Chondrocyte (in vitro differentiated cells): ENCODE measurements around the gene ATG5. TPM values are rescaled to one million over a fixed set of nuclear protein-coding genes. Genes with fewer than 3 reads are reported as not detected.
"Not testable (repeated sequence)": the region's sequence is repeated elsewhere in the genome, so short reads cannot be mapped to it uniquely, and the experiment has no call there.

Experiments
- DNase-seq: peaks from one replicate; pipeline ENCODE4 v3.0.0; 2021; ENCODE audit warnings: mixed read lengths, low spot score
- H3K27ac Mint-ChIP-seq: one replicate; pipeline ENCODE4 v1.8.0; 2021; ENCODE audit warnings: mild to moderate bottlenecking, moderate library complexity, mixed read lengths; ENCODE audit not compliant: unreplicated experiment
- H3K27me3 Mint-ChIP-seq: 2 replicates; pipeline ENCODE4 v1.8.0; 2021; ENCODE audit warnings: low read depth, mixed read lengths
- H3K36me3 Mint-ChIP-seq: 2 replicates; pipeline ENCODE4 v1.8.0; 2021; ENCODE audit warnings: low read depth, mixed read lengths
- H3K4me1 Mint-ChIP-seq: 2 replicates; pipeline ENCODE4 v1.8.0; 2021; ENCODE audit warnings: low read depth, mild to moderate bottlenecking, mixed read lengths
- H3K4me3 Mint-ChIP-seq: one replicate; pipeline ENCODE4 v1.8.0; 2021; ENCODE audit warnings: mild to moderate bottlenecking, moderate library complexity, mixed read lengths; ENCODE audit not compliant: unreplicated experiment
- H3K9me3 Mint-ChIP-seq: 2 replicates; pipeline ENCODE4 v1.8.0; 2021; ENCODE audit warnings: low read depth, mixed read lengths
- CTCF ChIP-seq: fragments of 200-600 bp; sonication (generic); IDR thresholded peaks from 2 replicates; pipeline ENCODE4 v1.5.0; 2021; ENCODE audit warnings: antibody characterized with exemption, mild to moderate bottlenecking, moderate library complexity
- total RNA-seq: library from RNA; stranded (reverse); gene quantifications from 3 replicates; pipeline ENCODE4 v1.2.1, GENCODE V29; 2021

The ATG5 gene
- total RNA-seq, 1 donor from 2014 or later, result 23.7 TPM

DNA sequence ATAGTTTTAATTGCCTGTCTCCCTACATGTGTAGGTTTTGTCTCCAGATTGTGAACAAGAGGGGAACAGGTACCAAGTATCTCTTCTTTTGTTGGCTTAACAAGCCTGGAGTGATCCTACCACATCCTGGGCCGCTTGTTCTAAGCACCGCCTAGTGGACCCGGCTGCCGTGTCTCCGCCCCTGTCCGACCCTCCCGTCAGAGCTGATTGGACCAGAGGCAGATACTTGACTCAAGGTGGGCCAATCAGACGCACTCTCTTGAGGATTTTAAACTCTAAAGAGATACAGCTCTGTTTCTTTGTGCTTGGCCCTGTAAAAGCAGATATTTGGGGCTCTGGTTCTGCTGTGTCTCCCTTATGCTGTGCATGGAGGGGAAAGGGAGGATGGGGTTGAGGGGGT lies 171.2 kb downstream of the ATG5 start:
- no peak for TF ChIP-seq CTCF
- H3K9me3 Mint-ChIP-seq, result no peaks in the 10 kb centered on the region
- peaks cover 5% of the 10 kb centered on the region for H3K4me1 Mint-ChIP-seq
- H3K36me3 Mint-ChIP-seq, result peaks cover 5% of the 10 kb centered on the region
- no peak overlapping the region for H3K27ac Mint-ChIP-seq
- no peaks in the 10 kb centered on the region for H3K27me3 Mint-ChIP-seq
- no peak for DNase-seq
- H3K4me3 Mint-ChIP-seq, result no peak overlapping the region

- Mint-ChIP-seq H3K27ac (no peak overlapping the region), H3K27me3 (no peaks in the 10 kb centered on the region)
These were observed 172.6 kb downstream of the ATG5 start for GRCh38 chr6:106152952-106153351.

DNA sequence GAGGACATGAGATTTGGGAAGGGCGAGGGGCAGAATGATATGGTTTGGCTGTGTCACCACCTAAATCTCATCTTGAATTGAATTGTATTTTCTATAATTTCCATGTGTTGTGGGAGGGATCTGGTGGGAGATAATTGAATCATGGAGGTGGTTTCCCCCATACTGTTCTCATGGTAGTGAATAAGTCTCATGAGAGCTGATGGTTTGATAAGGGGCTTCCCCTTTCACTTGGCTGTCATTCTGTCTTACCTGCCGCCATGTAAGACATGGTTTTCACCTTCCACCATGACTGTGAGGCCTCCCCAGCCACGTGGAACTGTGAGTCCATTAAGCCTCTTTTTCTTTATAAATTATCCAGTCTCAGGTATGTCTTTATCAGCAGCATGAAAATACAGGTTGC lies 173.1 kb downstream of the ATG5 start:
- H3K4me1 Mint-ChIP-seq, H3K4me3 Mint-ChIP-seq, H3K36me3 Mint-ChIP-seq, H3K27ac Mint-ChIP-seq, H3K27me3 Mint-ChIP-seq, H3K9me3 Mint-ChIP-seq, DNase-seq: not testable (repeated sequence)

More at GRCh38 chr6:106152952-106153351, 172.6 kb downstream of the ATG5 start:
- no peaks in the 10 kb centered on the region for H3K9me3 Mint-ChIP-seq
- peaks cover 5% of the 10 kb centered on the region for H3K36me3 Mint-ChIP-seq
- TF ChIP-seq CTCF, result no peak
- H3K4me1 Mint-ChIP-seq, result no peaks in the 10 kb centered on the region
- no peak overlapping the region for H3K4me3 Mint-ChIP-seq
- DNase-seq, result no peak

- Mint-ChIP-seq H3K4me1 (no peaks in the 10 kb centered on the region), H3K27ac (no peak overlapping the region), H3K36me3 (peaks cover 2% of the 10 kb centered on the region), H3K27me3 (no peaks in the 10 kb centered on the region), H3K4me3 (no peak overlapping the region), H3K9me3 (no peaks in the 10 kb centered on the region)
- DNase-seq, result no peak
- no peak for TF ChIP-seq CTCF
These were observed 176.0 kb downstream of the ATG5 start for GRCh38 chr6:106149472-106150069.

DNA sequence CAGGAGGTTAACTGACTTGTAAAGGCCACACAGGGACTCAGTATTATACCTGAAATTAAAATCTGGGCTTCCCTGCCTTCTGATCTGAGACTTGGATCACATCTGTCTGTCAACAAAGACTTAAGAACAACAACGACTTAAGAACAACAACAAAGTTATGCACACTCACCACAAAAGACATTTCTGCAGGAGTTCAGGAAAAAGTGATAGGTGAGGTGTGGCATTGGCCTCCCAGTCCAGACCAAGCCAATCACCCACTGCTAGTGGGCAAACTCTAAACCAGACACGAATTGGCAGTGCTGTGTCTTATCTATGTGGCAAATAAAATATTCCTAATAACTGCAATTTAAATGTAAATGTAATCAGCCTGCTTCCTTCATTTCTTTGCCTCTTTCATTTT lies 178.1 kb downstream of the ATG5 start:
- Mint-ChIP-seq H3K27ac (no peak overlapping the region), H3K4me3 (no peak overlapping the region)

More for the DNA sequence above, 178.1 kb downstream of the ATG5 start:
- peaks cover 2% of the 10 kb centered on the region for H3K36me3 Mint-ChIP-seq
- no peaks in the 10 kb centered on the region for H3K9me3 Mint-ChIP-seq
- DNase-seq, result no peak
- no peaks in the 10 kb centered on the region for H3K27me3 Mint-ChIP-seq
- H3K4me1 Mint-ChIP-seq, result no peaks in the 10 kb centered on the region
- no peak for TF ChIP-seq CTCF
